SU-DHL-6 (cell line): ENCODE results near the gene C10orf71.

Source experiments
- H2AFZ ChIP-seq: fragments of 200-600 bp; sonication (generic); 2 replicates; pipeline ENCODE4 v1.6.1; 2014; ENCODE audit warnings: low read depth, mild to moderate bottlenecking, moderate library complexity, mixed read lengths, antibody characterized with exemption, low read length; ENCODE audit not compliant: severe bottlenecking
- H3F3A ChIP-seq: fragments of 200-600 bp; shearing (Covaris generic); 2 replicates; pipeline ENCODE4 v1.6.0; 2016; ENCODE audit warnings: antibody characterized with exemption, mild to moderate bottlenecking; ENCODE audit not compliant: insufficient read depth
- H3K27ac ChIP-seq: fragments of 200-600 bp; sonication (generic); 2 replicates; pipeline ENCODE4 v1.5.1; 2016; ENCODE audit warnings: low read depth, mild to moderate bottlenecking, low read length, moderate library complexity, mixed read lengths
- H3K27me3 ChIP-seq: fragments of 200-600 bp; sonication (generic), shearing (Covaris generic); 2 replicates; pipeline ENCODE4 v1.6.0; 2014; ENCODE audit warnings: mild to moderate bottlenecking, low read length
- H3K36me3 ChIP-seq: fragments of 200-600 bp; sonication (generic); 2 replicates; pipeline ENCODE4 v1.6.1; 2014; ENCODE audit warnings: mild to moderate bottlenecking, low read length, mixed read lengths
- H3K4me2 ChIP-seq: fragments of 300-600, 200-600 bp; shearing (Covaris generic), sonication (generic); 2 replicates; pipeline ENCODE4 v1.6.0; 2014; ENCODE audit warnings: low read length, low read depth, mild to moderate bottlenecking; ENCODE audit not compliant: poor library complexity, severe bottlenecking
- H3K4me3 ChIP-seq: fragments of 200-600 bp; sonication (generic); 2 replicates; pipeline ENCODE4 v1.5.1; 2014; ENCODE audit warnings: antibody characterized with exemption, low read length, mild to moderate bottlenecking, mixed read lengths; ENCODE audit not compliant: insufficient read depth, poor library complexity, severe bottlenecking
- H3K79me2 ChIP-seq: fragments of 200-600 bp; sonication (generic); 2 replicates; pipeline ENCODE4 v1.6.1; 2014; ENCODE audit warnings: mild to moderate bottlenecking, low read length, moderate library complexity; ENCODE audit not compliant: insufficient read depth
- H3K9ac ChIP-seq: fragments of 200-600 bp; sonication (generic); 2 replicates; pipeline ENCODE4 v1.7.0; 2014; ENCODE audit warnings: mild to moderate bottlenecking, low read length
- H3K9me2 ChIP-seq: fragments of 200-600 bp; sonication (generic); replicated peaks from 2 replicates; pipeline ENCODE4 v1.6.1; 2014; ENCODE audit warnings: low read length; ENCODE audit not compliant: insufficient read depth
- H3K9me3 ChIP-seq: fragments of 200-600 bp; sonication (generic); 2 replicates; pipeline ENCODE4 v1.6.1; 2014; ENCODE audit warnings: low read length, mixed read lengths; ENCODE audit not compliant: insufficient read depth
- H4K20me1 ChIP-seq: fragments of 200-600 bp; sonication (generic); 2 replicates; pipeline ENCODE4 v1.6.1; 2014; ENCODE audit warnings: low read depth, mild to moderate bottlenecking, antibody characterized with exemption, low read length, moderate library complexity, mixed read lengths
- CTCF ChIP-seq: fragments of 200-600 bp; sonication (generic); IDR thresholded peaks from one replicate; pipeline ENCODE4 v1.5.1; 2017; ENCODE audit warnings: antibody characterized with exemption, mild to moderate bottlenecking, low read length, moderate library complexity; ENCODE audit not compliant: insufficient read depth, poor library complexity, severe bottlenecking
- EZH2phosphoT487 ChIP-seq: fragments of 200-600 bp; sonication (generic), shearing (Covaris generic); conservative IDR thresholded peaks from 2 replicates; pipeline ENCODE4 v1.6.1; 2018; ENCODE audit warnings: mild to moderate bottlenecking, antibody characterized with exemption, low read length, moderate library complexity, mixed read lengths

C10orf71 gene

GRCh38 chr10:49350846-49351532, 52.0 kb downstream of the C10orf71 start:
- Histone ChIP-seq H2AFZ (no peak overlapping the region), H3K9me3 (no peaks in the 10 kb centered on the region), H3K9me2 (no peaks in the 10 kb centered on the region), H3K27ac (no peak overlapping the region), H3K4me3 (no peak overlapping the region), H3K4me2 (no peak overlapping the region), H4K20me1 (no peaks in the 10 kb centered on the region), H3K27me3 (no peaks in the 10 kb centered on the region), H3K79me2 (no peaks in the 10 kb centered on the region), H3F3A (no peaks in the 10 kb centered on the region), H3K9ac (no peak overlapping the region), H3K36me3 (no peaks in the 10 kb centered on the region)
- no peak for TF ChIP-seq EZH2phosphoT487
- no peak for TF ChIP-seq CTCF

GRCh38 chr10:49351669-49352068, 52.7 kb downstream of the C10orf71 start:
- no peak overlapping the region for H3K4me2 ChIP-seq
- no peak for TF ChIP-seq CTCF
- TF ChIP-seq EZH2phosphoT487: no peak
- H3K9ac ChIP-seq: no peak overlapping the region

GRCh38 chr10:49352323-49352722, 53.4 kb downstream of the C10orf71 start:
- no peaks in the 10 kb centered on the region for H3F3A ChIP-seq
- no peak overlapping the region for H3K4me3 ChIP-seq
- H3K9me2 ChIP-seq: no peaks in the 10 kb centered on the region
- no peak overlapping the region for H3K9ac ChIP-seq
- H2AFZ ChIP-seq: no peak overlapping the region
- H3K27me3 ChIP-seq: no peaks in the 10 kb centered on the region
- no peaks in the 10 kb centered on the region for H4K20me1 ChIP-seq
- H3K4me2 ChIP-seq: no peak overlapping the region
- TF ChIP-seq EZH2phosphoT487: no peak
- no peak for TF ChIP-seq CTCF
- H3K27ac ChIP-seq: no peak overlapping the region
- no peaks in the 10 kb centered on the region for H3K36me3 ChIP-seq
- no peaks in the 10 kb centered on the region for H3K9me3 ChIP-seq
- H3K79me2 ChIP-seq: no peaks in the 10 kb centered on the region

More at GRCh38 chr10:49351669-49352068, 52.7 kb downstream of the C10orf71 start:
- Histone ChIP-seq H3K27ac (no peak overlapping the region), H3K27me3 (no peaks in the 10 kb centered on the region), H3K4me3 (no peak overlapping the region), H3K9me2 (no peaks in the 10 kb centered on the region), H3K9me3 (no peaks in the 10 kb centered on the region), H4K20me1 (no peaks in the 10 kb centered on the region), H3K36me3 (no peaks in the 10 kb centered on the region), H3F3A (no peaks in the 10 kb centered on the region), H2AFZ (no peak overlapping the region), H3K79me2 (no peaks in the 10 kb centered on the region)
